ENCODE data around the gene HERC6.
A peak's percentile ranks its signal among the peaks of the same experiment; 100 is the strongest.

Gene HERC6

GRCh38 chr4:88457307-88458103, 78.9 kb downstream of the HERC6 start:
- H3K9ac ChIP-seq, result no peak overlapping the region
- H3K4me2 ChIP-seq (ENCODE audit: low read length), result peak overlapping the region; percentile 65
- peak overlapping the region; percentile 51 for H3K4me3 ChIP-seq (ENCODE audit: low read depth, low read length)
- H3K27me3 ChIP-seq (ENCODE audit: control insufficient read depth, insufficient read depth, low read length), result no peaks in the 10 kb centered on the region
- no peaks in the 10 kb centered on the region for H3K9me3 ChIP-seq (ENCODE audit: control insufficient read depth, low read length)
- no peaks in the 10 kb centered on the region for H3K79me2 ChIP-seq
- TF ChIP-seq, protein P1, sequence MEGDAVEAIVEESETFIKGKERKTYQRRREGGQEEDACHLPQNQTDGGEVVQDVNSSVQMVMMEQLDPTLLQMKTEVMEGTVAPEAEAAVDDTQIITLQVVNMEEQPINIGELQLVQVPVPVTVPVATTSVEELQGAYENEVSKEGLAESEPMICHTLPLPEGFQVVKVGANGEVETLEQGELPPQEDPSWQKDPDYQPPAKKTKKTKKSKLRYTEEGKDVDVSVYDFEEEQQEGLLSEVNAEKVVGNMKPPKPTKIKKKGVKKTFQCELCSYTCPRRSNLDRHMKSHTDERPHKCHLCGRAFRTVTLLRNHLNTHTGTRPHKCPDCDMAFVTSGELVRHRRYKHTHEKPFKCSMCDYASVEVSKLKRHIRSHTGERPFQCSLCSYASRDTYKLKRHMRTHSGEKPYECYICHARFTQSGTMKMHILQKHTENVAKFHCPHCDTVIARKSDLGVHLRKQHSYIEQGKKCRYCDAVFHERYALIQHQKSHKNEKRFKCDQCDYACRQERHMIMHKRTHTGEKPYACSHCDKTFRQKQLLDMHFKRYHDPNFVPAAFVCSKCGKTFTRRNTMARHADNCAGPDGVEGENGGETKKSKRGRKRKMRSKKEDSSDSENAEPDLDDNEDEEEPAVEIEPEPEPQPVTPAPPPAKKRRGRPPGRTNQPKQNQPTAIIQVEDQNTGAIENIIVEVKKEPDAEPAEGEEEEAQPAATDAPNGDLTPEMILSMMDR (IDR thresholded peaks at IDR 0.05), result no peak
- H2AFZ ChIP-seq, result peak overlapping the region; percentile 75
- no peaks in the 10 kb centered on the region for H3K36me3 ChIP-seq (ENCODE audit: control insufficient read depth, insufficient read depth, low read length)
- peak overlapping the region; percentile 42 for H3K27ac ChIP-seq
- no peaks in the 10 kb centered on the region for H3K4me1 ChIP-seq

- H3K27ac ChIP-seq, result no peak overlapping the region
Observed at GRCh38 chr4:88458104-88458740, 79.6 kb downstream of the HERC6 start.

GRCh38 chr4:88465653-88466192, 87.1 kb downstream of the HERC6 start:
- no peak overlapping the region for H3K9ac ChIP-seq
- no peak overlapping the region for H2AFZ ChIP-seq
- H3K4me2 ChIP-seq (ENCODE audit: low read length), result no peak overlapping the region
- no peaks in the 10 kb centered on the region for H3K79me2 ChIP-seq
- H3K4me1 ChIP-seq, result no peaks in the 10 kb centered on the region
- no peak overlapping the region for H3K4me3 ChIP-seq (ENCODE audit: low read depth, low read length)
- TF ChIP-seq, protein P1 (IDR thresholded peaks at IDR 0.05), result no peak
- no peaks in the 10 kb centered on the region for H3K36me3 ChIP-seq (ENCODE audit: control insufficient read depth, insufficient read depth, low read length)
- H3K9me3 ChIP-seq (ENCODE audit: control insufficient read depth, low read length), result no peaks in the 10 kb centered on the region
- no peaks in the 10 kb centered on the region for H3K27me3 ChIP-seq (ENCODE audit: control insufficient read depth, insufficient read depth, low read length)
- H3K27ac ChIP-seq, result no peak overlapping the region

More at GRCh38 chr4:88458104-88458740, 79.6 kb downstream of the HERC6 start:
- H3K4me3 ChIP-seq (ENCODE audit: low read depth, low read length), result peak overlapping the region; percentile 51
- TF ChIP-seq, protein P1 (IDR thresholded peaks at IDR 0.05), result no peak
- no peaks in the 10 kb centered on the region for H3K27me3 ChIP-seq (ENCODE audit: control insufficient read depth, insufficient read depth, low read length)
- no peaks in the 10 kb centered on the region for H3K4me1 ChIP-seq
- H2AFZ ChIP-seq, result peak overlapping the region; percentile 75
- no peaks in the 10 kb centered on the region for H3K36me3 ChIP-seq (ENCODE audit: control insufficient read depth, insufficient read depth, low read length)
- H3K9ac ChIP-seq, result no peak overlapping the region
- H3K9me3 ChIP-seq (ENCODE audit: control insufficient read depth, low read length), result no peaks in the 10 kb centered on the region
- H3K79me2 ChIP-seq, result no peaks in the 10 kb centered on the region
- peak overlapping the region; percentile 65 for H3K4me2 ChIP-seq (ENCODE audit: low read length)

- TF ChIP-seq, protein P1 (IDR thresholded peaks at IDR 0.05), result no peak
- no peaks in the 10 kb centered on the region for H3K27me3 ChIP-seq (ENCODE audit: control insufficient read depth, insufficient read depth, low read length)
- no peaks in the 10 kb centered on the region for H3K4me1 ChIP-seq
- H3K9ac ChIP-seq, result no peak overlapping the region
- H3K4me2 ChIP-seq (ENCODE audit: low read length), result no peak overlapping the region
- H2AFZ ChIP-seq, result no peak overlapping the region
- H3K4me3 ChIP-seq (ENCODE audit: low read depth, low read length), result no peak overlapping the region
- no peaks in the 10 kb centered on the region for H3K9me3 ChIP-seq (ENCODE audit: control insufficient read depth, low read length)
- no peak overlapping the region for H3K27ac ChIP-seq
- H3K36me3 ChIP-seq (ENCODE audit: control insufficient read depth, insufficient read depth, low read length), result no peaks in the 10 kb centered on the region
- H3K79me2 ChIP-seq, result no peaks in the 10 kb centered on the region
Observed at GRCh38 chr4:88467392-88467791, 88.7 kb downstream of the HERC6 start.
